ENCODE measurements around the gene SLC44A4.

Gene SLC44A4

DNA sequence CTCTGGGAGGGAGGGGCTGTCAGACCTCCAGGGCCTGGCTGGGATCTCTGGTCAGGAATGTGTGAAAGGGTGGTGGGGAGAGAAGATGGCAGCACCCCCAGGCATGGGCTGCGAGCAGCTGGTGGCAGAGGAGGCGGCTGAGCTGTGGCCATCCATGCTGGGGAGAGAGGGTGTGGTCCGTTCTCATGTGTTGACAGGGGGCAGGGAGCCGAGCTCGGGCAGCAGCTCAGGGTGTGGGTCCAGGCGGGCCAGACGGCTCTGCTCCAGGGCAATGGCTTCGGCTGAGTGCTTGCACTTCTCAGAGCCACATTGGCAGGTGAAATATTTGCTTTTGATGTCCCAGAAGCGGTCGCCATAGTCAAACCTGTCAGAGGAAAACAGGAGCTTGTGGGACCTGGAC is 1.1 kb upstream of the SLC44A4 start:
- Histone ChIP-seq H3K4me1 (ENCODE audit: control insufficient read depth in 2 of 2, insufficient read depth in 2 of 2, low read length in 2 of 2) (peaks cover 23 to 36% of the 10 kb centered on the region in 2 donors), H3K9me3 (ENCODE audit: control insufficient read depth in 2 of 2, low read length in 2 of 2) (no peaks in the 10 kb centered on the region), H3K4me3 (ENCODE audit: low read length in 2 of 2) (no peak overlapping the region), H3K9ac (ENCODE audit: low read depth in 1 of 2, low read length in 2 of 2) (peak overlapping the region in 1 of 2 donors; percentile 96), H3K27ac (ENCODE audit: low read depth in 2 of 2, low read length in 2 of 2) (peak overlapping the region; percentile 98 to 99), H3K36me3 (ENCODE audit: control insufficient read depth in 2 of 2, insufficient read depth in 2 of 2, low read length in 2 of 2) (peaks cover 46 to 51% of the 10 kb centered on the region in 2 donors), H3K27me3 (ENCODE audit: control insufficient read depth in 2 of 2, insufficient read depth in 2 of 2, low read length in 2 of 2) (no peaks in the 10 kb centered on the region)

DNA sequence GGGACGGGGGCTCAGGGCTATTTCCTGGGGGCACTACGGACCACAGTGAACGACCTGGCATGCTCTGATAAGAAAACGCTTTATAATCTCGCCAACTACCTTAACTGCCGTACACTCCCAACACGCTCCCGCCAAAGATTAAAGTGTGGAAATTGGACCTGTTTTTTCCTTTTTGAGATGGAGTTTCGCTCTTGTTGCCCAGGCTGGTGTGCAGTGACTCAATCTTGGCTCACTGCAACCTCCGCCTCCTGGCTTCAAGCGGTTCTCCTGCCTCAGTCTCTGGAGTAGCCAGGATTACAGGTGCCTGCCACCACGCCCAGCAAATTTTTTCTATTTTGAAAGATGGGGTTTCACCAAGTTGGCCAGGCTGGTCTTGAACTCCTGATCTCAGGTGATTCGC is 346 bp upstream of the SLC44A4 start:
- Histone ChIP-seq H3K27ac (ENCODE audit: low read depth in 2 of 2, low read length in 2 of 2) (peak overlapping the region; percentile 98 to 99), H3K36me3 (ENCODE audit: control insufficient read depth in 2 of 2, insufficient read depth in 2 of 2, low read length in 2 of 2) (peaks cover 47 to 51% of the 10 kb centered on the region in 2 donors), H3K4me3 (ENCODE audit: low read length in 2 of 2) (peak overlapping the region; percentile 56 to 89), H3K27me3 (ENCODE audit: control insufficient read depth in 2 of 2, insufficient read depth in 2 of 2, low read length in 2 of 2) (no peaks in the 10 kb centered on the region), H3K9ac (ENCODE audit: low read depth in 1 of 2, low read length in 2 of 2) (peak overlapping the region; percentile 74 to 96), H3K4me1 (ENCODE audit: control insufficient read depth in 2 of 2, insufficient read depth in 2 of 2, low read length in 2 of 2) (peaks cover 30 to 43% of the 10 kb centered on the region in 2 donors), H3K9me3 (ENCODE audit: control insufficient read depth in 2 of 2, low read length in 2 of 2) (no peaks in the 10 kb centered on the region)

DNA sequence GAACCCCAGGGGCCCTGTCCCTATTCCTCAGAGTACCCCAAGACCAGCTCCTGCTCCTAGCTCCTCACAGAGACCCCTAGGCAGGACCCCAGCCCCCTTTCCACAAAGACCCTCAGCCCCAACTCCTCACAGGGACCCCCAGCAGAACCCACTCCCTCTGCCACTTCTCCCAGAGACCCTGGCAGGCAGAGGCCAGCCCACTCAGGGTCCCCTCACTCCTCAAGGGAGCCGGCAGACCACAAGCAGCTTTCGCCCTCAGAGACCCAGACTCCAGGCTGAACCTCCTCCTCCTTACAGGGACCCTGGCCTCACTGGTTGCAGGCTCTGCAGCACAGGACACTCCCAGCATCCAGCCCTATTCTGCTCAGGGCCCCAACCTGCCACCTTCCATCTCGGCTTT is 575 bp downstream of the SLC44A4 start:
- H3K27ac ChIP-seq (ENCODE audit: low read depth in 2 of 2, low read length in 2 of 2) = peak overlapping the region; percentile 98 to 99
- H3K9ac ChIP-seq (ENCODE audit: low read depth in 1 of 2, low read length in 2 of 2) = peak overlapping the region; percentile 94 to 96
- peak overlapping the region; percentile 85 to 89 for H3K4me3 ChIP-seq (ENCODE audit: low read length in 2 of 2)
- H3K27me3 ChIP-seq (ENCODE audit: control insufficient read depth in 2 of 2, insufficient read depth in 2 of 2, low read length in 2 of 2) = no peaks in the 10 kb centered on the region
- H3K36me3 ChIP-seq (ENCODE audit: control insufficient read depth in 2 of 2, insufficient read depth in 2 of 2, low read length in 2 of 2) = peaks cover 47% of the 10 kb centered on the region in 2 donors
- no peaks in the 10 kb centered on the region for H3K9me3 ChIP-seq (ENCODE audit: control insufficient read depth in 2 of 2, low read length in 2 of 2)
- peaks cover 31 to 46% of the 10 kb centered on the region in 2 donors for H3K4me1 ChIP-seq (ENCODE audit: control insufficient read depth in 2 of 2, insufficient read depth in 2 of 2, low read length in 2 of 2)

DNA sequence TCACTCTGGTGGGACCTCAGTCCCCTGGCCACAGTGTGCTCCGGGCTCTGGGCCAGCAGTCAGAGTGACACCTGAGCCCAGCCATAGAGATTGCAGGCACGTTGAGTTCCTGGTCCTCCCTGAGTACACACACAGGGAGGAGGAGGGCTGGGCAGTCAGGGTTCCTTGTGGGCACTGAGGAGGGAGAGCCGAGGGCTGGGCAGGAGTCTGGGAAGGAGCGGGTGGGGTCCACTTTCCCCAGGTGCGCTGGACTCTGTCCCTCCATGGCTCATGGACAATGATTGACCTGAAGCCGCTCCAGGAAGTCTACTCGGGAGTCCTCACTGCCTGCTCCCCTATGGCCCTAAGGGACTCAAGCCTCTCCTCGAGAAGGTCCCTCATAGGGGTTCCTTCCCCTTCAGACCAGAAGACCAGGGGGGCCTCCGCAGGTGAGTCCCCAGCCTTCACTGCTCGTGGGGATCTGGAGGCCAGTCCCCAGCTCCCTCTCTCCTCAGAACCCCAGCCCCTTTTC is 1.1 kb downstream of the SLC44A4 start:
- H3K27me3 ChIP-seq (ENCODE audit: control insufficient read depth in 2 of 2, insufficient read depth in 2 of 2, low read length in 2 of 2) = no peaks in the 10 kb centered on the region
- peak overlapping the region; percentile 94 to 96 for H3K9ac ChIP-seq (ENCODE audit: low read depth in 1 of 2, low read length in 2 of 2)
- peaks cover 31 to 46% of the 10 kb centered on the region in 2 donors for H3K4me1 ChIP-seq (ENCODE audit: control insufficient read depth in 2 of 2, insufficient read depth in 2 of 2, low read length in 2 of 2)
- no peaks in the 10 kb centered on the region for H3K9me3 ChIP-seq (ENCODE audit: control insufficient read depth in 2 of 2, low read length in 2 of 2)
- peak overlapping the region; percentile 85 to 89 for H3K4me3 ChIP-seq (ENCODE audit: low read length in 2 of 2)
- H3K36me3 ChIP-seq (ENCODE audit: control insufficient read depth in 2 of 2, insufficient read depth in 2 of 2, low read length in 2 of 2) = peaks cover 41 to 42% of the 10 kb centered on the region in 2 donors
- peak overlapping the region; percentile 98 to 99 for H3K27ac ChIP-seq (ENCODE audit: low read depth in 2 of 2, low read length in 2 of 2)

DNA sequence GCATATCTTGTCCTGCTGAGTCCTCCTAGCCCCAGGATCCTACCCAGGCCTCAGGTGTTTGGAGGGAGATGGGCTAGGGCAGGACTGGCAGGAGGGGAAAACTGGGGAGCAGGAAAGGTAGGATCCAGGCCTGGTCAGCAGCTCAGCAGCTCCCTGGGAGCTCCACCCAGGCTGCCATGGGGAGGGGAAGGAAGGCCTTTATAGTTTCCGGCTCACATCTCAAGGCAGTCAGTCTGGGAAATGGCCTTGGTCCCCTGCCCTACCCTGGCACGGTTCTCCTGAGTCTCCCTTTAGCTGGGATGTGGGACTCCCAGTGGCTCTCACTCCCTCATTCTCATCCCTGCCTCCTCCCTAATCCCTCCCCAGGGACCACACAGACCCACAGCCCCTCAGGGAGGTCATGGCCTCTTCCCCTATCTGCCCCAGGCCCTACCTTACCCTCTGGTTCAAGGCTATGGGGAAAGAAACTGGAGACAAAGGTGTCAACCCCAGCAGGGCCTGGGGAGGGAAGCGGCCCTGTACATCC is 1.6 kb downstream of the SLC44A4 start:
- Histone ChIP-seq H3K36me3 (ENCODE audit: control insufficient read depth in 2 of 2, insufficient read depth in 2 of 2, low read length in 2 of 2) (peaks cover 37 to 41% of the 10 kb centered on the region in 2 donors), H3K9ac (ENCODE audit: low read depth in 1 of 2, low read length in 2 of 2) (peak overlapping the region; percentile 75 to 96), H3K4me3 (ENCODE audit: low read length in 2 of 2) (peak overlapping the region; percentile 81 to 85), H3K27ac (ENCODE audit: low read depth in 2 of 2, low read length in 2 of 2) (peak overlapping the region; percentile 98 to 99), H3K27me3 (ENCODE audit: control insufficient read depth in 2 of 2, insufficient read depth in 2 of 2, low read length in 2 of 2) (no peaks in the 10 kb centered on the region), H3K4me1 (ENCODE audit: control insufficient read depth in 2 of 2, insufficient read depth in 2 of 2, low read length in 2 of 2) (peaks cover 31 to 46% of the 10 kb centered on the region in 2 donors), H3K9me3 (ENCODE audit: control insufficient read depth in 2 of 2, low read length in 2 of 2) (no peaks in the 10 kb centered on the region)

DNA sequence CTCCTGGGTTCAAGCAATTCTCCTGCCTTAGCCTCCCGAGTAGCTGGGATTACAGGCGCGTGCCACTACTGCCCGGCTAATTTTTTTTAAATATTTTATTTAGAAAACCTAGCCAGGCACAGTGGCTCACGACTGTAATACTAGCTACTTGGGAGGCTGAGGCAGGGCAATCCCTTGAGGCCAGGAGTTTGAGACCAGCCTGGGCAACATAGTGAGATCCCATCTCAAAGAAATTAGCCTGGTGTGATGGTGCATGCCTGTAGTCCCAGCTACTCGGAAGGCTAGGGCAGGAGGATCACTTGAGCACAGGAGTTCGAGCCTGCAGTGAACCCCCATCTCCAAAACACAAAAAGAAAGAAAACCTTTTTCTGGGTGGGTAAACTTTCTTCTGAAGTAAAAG is 2.4 kb downstream of the SLC44A4 start:
- Histone ChIP-seq H3K4me3 (ENCODE audit: low read length in 2 of 2) (peak overlapping the region; percentile 81 to 85), H3K36me3 (ENCODE audit: control insufficient read depth in 2 of 2, insufficient read depth in 2 of 2, low read length in 2 of 2) (peaks cover 34 to 43% of the 10 kb centered on the region in 2 donors), H3K27me3 (ENCODE audit: control insufficient read depth in 2 of 2, insufficient read depth in 2 of 2, low read length in 2 of 2) (no peaks in the 10 kb centered on the region), H3K27ac (ENCODE audit: low read depth in 2 of 2, low read length in 2 of 2) (peak overlapping the region; percentile 98 to 99), H3K4me1 (ENCODE audit: control insufficient read depth in 2 of 2, insufficient read depth in 2 of 2, low read length in 2 of 2) (peaks cover 31 to 46% of the 10 kb centered on the region in 2 donors), H3K9ac (ENCODE audit: low read depth in 1 of 2, low read length in 2 of 2) (peak overlapping the region; percentile 75 to 96), H3K9me3 (ENCODE audit: control insufficient read depth in 2 of 2, low read length in 2 of 2) (no peaks in the 10 kb centered on the region)

DNA sequence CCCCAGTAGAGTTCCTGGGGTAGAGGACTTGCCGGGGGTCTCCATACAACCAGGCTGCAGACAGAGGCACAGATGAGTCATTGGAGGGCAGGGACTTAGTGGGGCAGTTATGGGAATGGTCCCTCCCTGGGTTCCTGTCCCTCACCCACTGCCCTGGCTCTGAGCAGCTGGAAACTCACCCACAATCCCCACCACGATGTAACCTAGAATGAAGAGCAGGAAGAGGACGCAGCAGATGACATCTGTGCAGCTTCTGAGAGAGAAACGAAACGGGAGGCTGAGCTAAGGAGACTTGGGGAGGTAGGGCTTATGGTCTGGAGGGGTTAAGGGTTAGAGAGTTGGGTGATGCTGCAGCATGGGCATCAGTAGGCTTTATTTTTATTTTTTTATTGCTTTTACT is 2.9 kb downstream of the SLC44A4 start:
- Histone ChIP-seq H3K9ac (ENCODE audit: low read depth in 1 of 2, low read length in 2 of 2) (peak overlapping the region in 1 of 2 donors; percentile 59), H3K36me3 (ENCODE audit: control insufficient read depth in 2 of 2, insufficient read depth in 2 of 2, low read length in 2 of 2) (peaks cover 31 to 43% of the 10 kb centered on the region in 2 donors), H3K4me3 (ENCODE audit: low read length in 2 of 2) (peak overlapping the region in 1 of 2 donors; percentile 51), H3K4me1 (ENCODE audit: control insufficient read depth in 2 of 2, insufficient read depth in 2 of 2, low read length in 2 of 2) (peaks cover 31 to 46% of the 10 kb centered on the region in 2 donors), H3K27ac (ENCODE audit: low read depth in 2 of 2, low read length in 2 of 2) (peak overlapping the region; percentile 54 to 82), H3K9me3 (ENCODE audit: control insufficient read depth in 2 of 2, low read length in 2 of 2) (no peaks in the 10 kb centered on the region), H3K27me3 (ENCODE audit: control insufficient read depth in 2 of 2, insufficient read depth in 2 of 2, low read length in 2 of 2) (no peaks in the 10 kb centered on the region)

DNA sequence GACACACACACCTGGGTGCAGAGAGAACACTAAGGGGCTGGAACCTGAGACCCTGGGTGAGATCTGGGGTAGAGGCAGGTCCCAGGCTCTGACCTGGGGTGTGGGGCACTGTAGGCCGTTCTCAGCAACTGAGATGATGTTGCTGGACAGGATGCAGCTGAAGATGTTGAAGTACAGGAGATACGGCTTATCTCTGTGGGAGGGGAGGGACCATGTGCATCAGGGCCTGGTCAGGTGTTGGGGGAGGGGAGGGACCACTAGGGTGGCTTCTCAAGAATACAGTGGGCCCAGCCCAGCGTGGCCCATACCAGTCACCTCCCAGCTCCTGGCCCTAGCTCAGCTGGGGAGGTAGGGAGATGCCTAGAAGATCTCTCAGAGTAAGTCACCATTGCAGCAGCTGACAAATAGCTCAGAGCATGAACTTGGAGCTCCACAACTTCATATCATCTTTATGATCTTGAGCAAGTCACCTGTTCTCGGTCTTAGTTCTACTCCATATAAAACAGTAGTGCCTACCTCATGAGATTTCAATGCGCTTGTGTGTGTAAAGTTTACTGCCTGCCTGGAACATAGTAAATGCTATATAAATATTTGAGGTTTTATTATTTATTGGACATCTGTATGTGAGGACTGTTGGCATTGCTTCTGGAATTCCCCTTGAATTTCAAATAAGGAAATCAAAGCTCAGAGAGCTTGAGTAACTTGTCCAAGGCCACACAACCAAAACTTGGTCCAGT is 3.8 kb downstream of the SLC44A4 start:
- Histone ChIP-seq H3K9me3 (ENCODE audit: control insufficient read depth in 2 of 2, low read length in 2 of 2) (no peaks in the 10 kb centered on the region), H3K9ac (ENCODE audit: low read depth in 1 of 2, low read length in 2 of 2) (peak overlapping the region in 1 of 2 donors; percentile 59), H3K36me3 (ENCODE audit: control insufficient read depth in 2 of 2, insufficient read depth in 2 of 2, low read length in 2 of 2) (peaks cover 32 to 42% of the 10 kb centered on the region in 2 donors), H3K4me3 (ENCODE audit: low read length in 2 of 2) (peak overlapping the region in 1 of 2 donors; percentile 25), H3K4me1 (ENCODE audit: control insufficient read depth in 2 of 2, insufficient read depth in 2 of 2, low read length in 2 of 2) (peaks cover 31 to 40% of the 10 kb centered on the region in 2 donors), H3K27me3 (ENCODE audit: control insufficient read depth in 2 of 2, insufficient read depth in 2 of 2, low read length in 2 of 2) (no peaks in the 10 kb centered on the region), H3K27ac (ENCODE audit: low read depth in 2 of 2, low read length in 2 of 2) (peak overlapping the region; percentile 54 to 82)

DNA sequence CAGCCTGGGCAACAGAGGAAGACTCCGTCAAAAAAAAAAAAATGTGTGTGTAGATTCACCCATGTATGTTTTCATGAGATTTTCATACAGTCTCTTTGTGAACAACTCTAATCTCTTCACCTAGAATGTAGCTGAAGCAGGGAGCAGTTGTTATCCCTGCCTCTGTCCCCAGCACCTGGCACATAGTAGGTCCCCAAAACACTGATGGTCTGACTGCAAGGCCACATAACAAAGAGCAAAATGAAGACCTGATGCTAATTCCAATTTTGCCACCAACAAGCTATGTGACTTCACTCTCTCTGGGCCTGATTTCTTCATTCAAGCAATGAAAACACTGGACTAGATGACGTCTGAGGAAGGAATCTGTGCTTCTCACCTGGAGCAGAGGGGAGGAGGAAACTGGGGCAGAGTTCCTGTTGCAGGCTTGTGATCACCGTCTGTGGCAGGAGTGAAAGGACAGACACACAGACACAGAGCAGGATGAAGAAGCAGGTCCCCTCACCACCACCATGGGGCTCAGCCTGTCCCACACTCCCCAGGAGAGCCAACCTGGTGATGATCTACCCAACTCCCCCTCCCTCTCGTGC is 4.6 kb downstream of the SLC44A4 start:
- H3K27me3 ChIP-seq (ENCODE audit: control insufficient read depth in 2 of 2, insufficient read depth in 2 of 2, low read length in 2 of 2) = no peaks in the 10 kb centered on the region
- H3K9ac ChIP-seq (ENCODE audit: low read depth in 1 of 2, low read length in 2 of 2) = peak overlapping the region; percentile 14 to 50
- H3K36me3 ChIP-seq (ENCODE audit: control insufficient read depth in 2 of 2, insufficient read depth in 2 of 2, low read length in 2 of 2) = peaks cover 37 to 42% of the 10 kb centered on the region in 2 donors
- H3K4me1 ChIP-seq (ENCODE audit: control insufficient read depth in 2 of 2, insufficient read depth in 2 of 2, low read length in 2 of 2) = peaks cover 25 to 32% of the 10 kb centered on the region in 2 donors
- H3K9me3 ChIP-seq (ENCODE audit: control insufficient read depth in 2 of 2, low read length in 2 of 2) = no peaks in the 10 kb centered on the region
- H3K27ac ChIP-seq (ENCODE audit: low read depth in 2 of 2, low read length in 2 of 2) = peak overlapping the region; percentile 26 to 76
- H3K4me3 ChIP-seq (ENCODE audit: low read length in 2 of 2) = no peak overlapping the region
